Heart right ventricle (tissue), 16 donors: Measurements from ENCODE around the gene ALDH1A3. TPM values are rescaled to one million over a fixed set of nuclear protein-coding genes. Genes with fewer than 3 reads are reported as not detected.

Source experiments
- ATAC-seq, 8 donors: fragments of 200-7000 bp; cut with Tn5 transposase; one replicate each; pipeline ENCODE4 v1.9.1; 2020; ENCODE audit warnings: mild to moderate bottlenecking in 8 of 8, moderate library complexity in 8 of 8, moderate number of reproducible peaks in 1 of 8
- DNase-seq, 2 donors: peaks; one replicate each; pipeline ENCODE4 v3.0.0-alpha.2; 2020
- H3K27ac ChIP-seq, 10 donors: fragments of 200-600 bp; sonication (generic) in 2 of 10; one replicate each; pipeline versions ENCODE4 v1.5.0 to v1.8.0; 2020 to 2022; ENCODE audit warnings: mild to moderate bottlenecking in 3 of 10
- H3K27me3 ChIP-seq, 7 donors: fragments of 200-600 bp; one replicate each; pipeline ENCODE4 v1.8.0; 2021 to 2022; ENCODE audit warnings: mild to moderate bottlenecking in 2 of 7
- H3K36me3 ChIP-seq, 9 donors: fragments of 200-600 bp; sonication (generic) in 1 of 9; one replicate each; pipeline versions ENCODE4 v1.5.0 to v1.8.0; 2020 to 2022; ENCODE audit warnings: mild to moderate bottlenecking in 2 of 9
- H3K4me1 ChIP-seq, 9 donors: fragments of 200-600 bp; sonication (generic) in 1 of 9; one replicate each; pipeline versions ENCODE4 v1.5.0 to v1.8.0; 2020 to 2022; ENCODE audit warnings: mild to moderate bottlenecking in 4 of 9
- H3K4me3 ChIP-seq, 10 donors: fragments of 200-600 bp; sonication (generic) in 2 of 10; one replicate each; pipeline versions ENCODE4 v1.5.0 to v1.8.0; 2020 to 2022; ENCODE audit warnings: mild to moderate bottlenecking in 7 of 10, moderate library complexity in 2 of 10
- H3K9me3 ChIP-seq, 11 donors: fragments of 200-600 bp in 10 of 11; sonication (generic) in 2 of 11; one replicate each; pipeline versions ENCODE4 v1.5.0 to v1.8.0; 2013 to 2022; ENCODE audit warnings: mild to moderate bottlenecking in 2 of 11, control low read depth in 1 of 11, moderate library complexity in 1 of 11
- WGBS, 2 donors: extraction: QIAGEN DNeasy Blood & Tissue Kit; methylation state at CpG; one replicate each; pipeline ENCODE4 v1.1.7; 2013; ENCODE audit warnings: inconsistent platforms in 1 of 2; 5-methylcytosine and 5-hydroxymethylcytosine counted together
- intact Hi-C, 10 donors: fragments of 100-400 bp; cut with DNase I; formaldehyde crosslinking; loops; one replicate each; pipeline versions ENCODE4 v1.11.1 to v1.14.2; 2022
- polyA plus RNA-seq, 2 donors: library from polyadenylated mRNA; stranded (reverse); fragments of 200-250 nt; gene quantifications; one replicate each; pipeline ENCODE4 v1.2.3, GENCODE V29; 2013
- total RNA-seq, 10 donors: library from RNA; stranded (reverse); fragmentation: NEBNext Ultra II Directional in 3 of 10; extraction: Animal tissue kit (Norgen Biotek cat#: 25700) in 3 of 10; gene quantifications; one replicate each; pipeline versions ENCODE4 v1.2.1 to v1.2.4, GENCODE V29; 2021 to 2023
- TF ChIP-seq, protein P1 (sequence below), 9 donors: fragments of 200-600 bp; sonication (generic) in 2 of 9; IDR thresholded peaks; one replicate each; pipeline versions ENCODE4 v1.5.0 to v1.8.0; 2021 to 2022; ENCODE audit warnings: antibody characterized with exemption in 9 of 9, mild to moderate bottlenecking in 5 of 9, moderate library complexity in 1 of 9
- donor health status: Arrhythmogenic right ventricular cardiomyopathy.
- donor health status: ischemic (EF 13 %, LVEDD 7.1; RV severe dilation, severe dysfunction).
- donor health status: healthy with polysubstance abuse.
- donor health status: DM: no; HTN: yes; CAD: no.
- donor health status: DM: no; HTN: no; CAD: no.
- donor health status: ischemic (EF 25% LVEDD 6.9; RV normal size, moderate dysfunction).
- donor health status: ischemic (EF 25% LVEDD 5.7; RV mildly dilated, moderate dysfunction).
- donor health status: healthy.
- donor health status: DM: yes; HTN: yes; CAD: no.
- donor health status: Ischemic cardiomyopathy.
- donor health status: ischemic (EF 35%, LVEDD 5.7; RV mildly dilated, moderate dysfunction).
- donor health status: nonischemic (EF 11% LVEDD 7.7; RV severe dilation, severe dysfunction).
- donor health status: DM: yes; HTN: yes; CAD: no.
- donor health status: PGD.
- donor health status: ischemic (EF 29% LVEDD 5.4; RV normal size, mild dysfunction).
- donor health status: nonischemic (EF 23%, LVEDD 6.1; RV moderate dilation, normal function).

Gene ALDH1A3
- total and polyA plus RNA-seq, 12 donors = 0.96 to 24.9 (median 2.3) TPM

- WGBS, 2 donors = 56 to 63% methylated on average over 11 of the region's 11 CpGs
- peak overlapping the region in 2 of 10 donors; percentile 9 to 20 for H3K27ac ChIP-seq
- DNase-seq = no peak
Observed at GRCh38 chr15:100898661-100899462, 19.2 kb downstream of the ALDH1A3 start.

DNA sequence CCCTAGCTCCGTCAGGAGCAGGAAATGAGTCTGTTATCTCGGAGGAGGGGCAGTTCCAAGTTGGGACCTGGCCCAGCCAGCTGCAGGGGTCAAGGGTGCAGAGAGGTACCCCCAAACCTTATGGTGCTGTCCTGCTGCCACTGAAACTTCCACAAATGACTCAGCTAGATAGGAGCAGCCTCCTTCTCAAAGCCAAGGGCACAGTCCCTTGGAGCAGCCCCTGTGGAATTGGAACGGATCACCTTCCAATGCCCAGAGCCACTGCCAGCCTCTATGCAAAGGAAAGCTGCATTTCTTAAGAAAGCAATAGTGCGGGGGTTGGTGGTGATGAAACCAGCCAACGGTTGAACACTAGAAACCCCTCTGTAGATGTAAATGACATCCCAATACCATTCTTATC, 20.0 kb downstream of the ALDH1A3 start:
- Histone ChIP-seq H3K4me3 (no peak overlapping the region), H3K27me3 (peaks cover 0 to 15% (median 0%) of the 10 kb centered on the region in 7 donors), H3K4me1 (peaks cover 0 to 51% (median 40%) of the 10 kb centered on the region in 9 donors), H3K36me3 (peaks cover 0 to 14% (median 0%) of the 10 kb centered on the region in 9 donors), H3K9me3 (peaks cover 0 to 5% (median 0%) of the 10 kb centered on the region in 11 donors), H3K27ac (peak overlapping the region in 2 of 10 donors; percentile 9 to 20)
- ATAC-seq (no peak), DNase-seq (no peak)
- TF ChIP-seq, protein P1, sequence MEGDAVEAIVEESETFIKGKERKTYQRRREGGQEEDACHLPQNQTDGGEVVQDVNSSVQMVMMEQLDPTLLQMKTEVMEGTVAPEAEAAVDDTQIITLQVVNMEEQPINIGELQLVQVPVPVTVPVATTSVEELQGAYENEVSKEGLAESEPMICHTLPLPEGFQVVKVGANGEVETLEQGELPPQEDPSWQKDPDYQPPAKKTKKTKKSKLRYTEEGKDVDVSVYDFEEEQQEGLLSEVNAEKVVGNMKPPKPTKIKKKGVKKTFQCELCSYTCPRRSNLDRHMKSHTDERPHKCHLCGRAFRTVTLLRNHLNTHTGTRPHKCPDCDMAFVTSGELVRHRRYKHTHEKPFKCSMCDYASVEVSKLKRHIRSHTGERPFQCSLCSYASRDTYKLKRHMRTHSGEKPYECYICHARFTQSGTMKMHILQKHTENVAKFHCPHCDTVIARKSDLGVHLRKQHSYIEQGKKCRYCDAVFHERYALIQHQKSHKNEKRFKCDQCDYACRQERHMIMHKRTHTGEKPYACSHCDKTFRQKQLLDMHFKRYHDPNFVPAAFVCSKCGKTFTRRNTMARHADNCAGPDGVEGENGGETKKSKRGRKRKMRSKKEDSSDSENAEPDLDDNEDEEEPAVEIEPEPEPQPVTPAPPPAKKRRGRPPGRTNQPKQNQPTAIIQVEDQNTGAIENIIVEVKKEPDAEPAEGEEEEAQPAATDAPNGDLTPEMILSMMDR (IDR thresholded peaks at IDR 0.05) = no peak
- 54 to 65% methylated on average over 5 of the region's 5 CpGs for WGBS, 2 donors
- intact Hi-C loops = no loop called here

More at GRCh38 chr15:100898661-100899462, 19.2 kb downstream of the ALDH1A3 start:
- Histone ChIP-seq H3K36me3 (peaks cover 0 to 14% (median 0%) of the 10 kb centered on the region in 9 donors), H3K4me3 (no peak overlapping the region), H3K9me3 (peaks cover 0 to 2% (median 0%) of the 10 kb centered on the region in 11 donors), H3K27me3 (peaks cover 0 to 15% (median 0%) of the 10 kb centered on the region in 7 donors), H3K4me1 (peaks cover 0 to 51% (median 40%) of the 10 kb centered on the region in 9 donors)
- no peak for ATAC-seq
- intact Hi-C loops = no loop called here
- TF ChIP-seq, protein P1 (IDR thresholded peaks at IDR 0.05) = no peak

DNA sequence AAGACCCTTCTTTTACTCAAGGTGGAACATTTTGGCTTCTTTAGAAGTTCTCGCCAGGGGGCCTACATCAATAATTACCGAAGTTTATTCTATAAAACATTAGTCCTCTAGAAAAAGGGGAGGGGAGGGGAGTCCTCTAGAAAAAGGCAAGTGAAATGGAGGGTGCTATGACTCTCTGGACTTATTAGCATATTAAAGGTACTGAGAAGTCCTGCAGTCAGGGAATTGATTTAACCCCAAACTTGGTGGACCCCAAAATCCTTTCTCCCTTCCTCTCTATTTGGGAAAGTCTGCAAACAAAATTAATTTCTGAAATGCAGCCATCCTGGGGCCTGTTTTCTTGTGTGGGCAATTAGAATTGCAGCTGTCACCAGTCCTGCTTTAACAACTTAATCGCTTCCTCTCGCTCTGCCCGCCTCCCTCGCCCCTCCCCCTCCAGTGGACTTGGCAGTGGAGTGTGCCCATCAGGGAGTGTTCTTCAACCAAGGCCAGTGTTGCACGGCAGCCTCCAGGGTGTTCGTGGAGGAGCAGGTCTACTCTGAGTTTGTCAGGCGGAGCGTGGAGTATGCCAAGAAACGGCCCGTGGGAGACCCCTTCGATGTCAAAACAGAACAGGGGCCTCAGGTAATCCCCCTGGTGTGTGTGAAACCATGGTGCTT, 20.6 kb downstream of the ALDH1A3 start:
- Histone ChIP-seq H3K27ac (peak overlapping the region in 3 of 10 donors; percentile 14 to 86 (median 86)), H3K36me3 (peaks cover 0 to 14% (median 0%) of the 10 kb centered on the region in 9 donors), H3K4me1 (peaks cover 0 to 51% (median 40%) of the 10 kb centered on the region in 9 donors), H3K4me3 (no peak overlapping the region), H3K27me3 (peaks cover 0 to 15% (median 0%) of the 10 kb centered on the region in 7 donors), H3K9me3 (peaks cover 0 to 5% (median 0%) of the 10 kb centered on the region in 11 donors)
- intact Hi-C loops = no loop called here
- WGBS, 2 donors = 72 to 75% methylated on average over 13 of the region's 13 CpGs
- DNase-seq (no peak), ATAC-seq (no peak)
- TF ChIP-seq, protein P1 (IDR thresholded peaks at IDR 0.05) = no peak

- peaks cover 0 to 5% (median 0%) of the 10 kb centered on the region in 11 donors for H3K9me3 ChIP-seq
- intact Hi-C loops = no loop called here
- DNase-seq (no peak), ATAC-seq (no peak)
- peak overlapping the region in 5 of 10 donors; percentile 14 to 86 (median 83) for H3K27ac ChIP-seq
- no peak overlapping the region for H3K4me3 ChIP-seq
- WGBS, 2 donors = 77 to 80% methylated on average over 9 of the region's 9 CpGs
- TF ChIP-seq, protein P1 (IDR thresholded peaks at IDR 0.05) = no peak
- peaks cover 0 to 51% (median 40%) of the 10 kb centered on the region in 9 donors for H3K4me1 ChIP-seq
- peaks cover 0 to 9% (median 0%) of the 10 kb centered on the region in 7 donors for H3K27me3 ChIP-seq
- H3K36me3 ChIP-seq = peaks cover 0 to 13% (median 0%) of the 10 kb centered on the region in 9 donors
Observed at GRCh38 chr15:100900795-100901169, 21.2 kb downstream of the ALDH1A3 start.
